Activated CD4-positive, alpha-beta memory T cell treated with anti-CD3 and anti-CD28 coated beads, Interleukin-2, amount 10 ng/mL, durations not matched to agents 7 days and 5 days (primary cell): ENCODE results near the gene SIRT7. TPM values are rescaled to one million over a fixed set of nuclear protein-coding genes. Genes with fewer than 3 reads are reported as not detected.

Experiments
- CTCF ChIA-PET: fragments of 350-600 bp; sonication (Branson Sonifier 250); formaldehyde crosslinking; loops from one replicate; lab custom pipeline; 2021; ENCODE audit warnings: antibody characterized with exemption, inconsistent platforms; lab: Charles Lee
- POLR2A ChIA-PET: fragments of 350-600 bp; sonication (Branson Sonifier 250); formaldehyde crosslinking; loops from one replicate; lab custom pipeline; 2021; ENCODE audit warnings: antibody characterized with exemption; lab: Charles Lee
- DNase-seq: peaks from one replicate; pipeline ENCODE4 v3.0.0-alpha.2; 2020
- H3K27ac Mint-ChIP-seq: one replicate; pipeline ENCODE4 v1.8.0; 2021; ENCODE audit warnings: mild to moderate bottlenecking, mixed read lengths
- H3K27me3 Mint-ChIP-seq: one replicate; pipeline ENCODE4 v1.8.0; 2021; ENCODE audit warnings: mixed read lengths
- H3K36me3 Mint-ChIP-seq: one replicate; pipeline ENCODE4 v1.8.0; 2021; ENCODE audit warnings: low read depth, mixed read lengths
- H3K4me1 Mint-ChIP-seq: one replicate; pipeline ENCODE4 v1.8.0; 2021; ENCODE audit warnings: mixed read lengths
- H3K4me3 Mint-ChIP-seq: one replicate; pipeline ENCODE4 v1.8.0; 2021; ENCODE audit warnings: mild to moderate bottlenecking, mixed read lengths
- H3K9me3 Mint-ChIP-seq: one replicate; pipeline ENCODE4 v1.8.0; 2021; ENCODE audit warnings: mixed read lengths
- total RNA-seq, 2 experiments: library from RNA; stranded (reverse); gene quantifications; one replicate each; pipeline ENCODE4 v1.2.3, GENCODE V29; 2021

Gene SIRT7
- total RNA-seq, 2 experiments from 2014 or later: 55.8 to 58.4 TPM

- ChIA-PET CTCF (interaction anchor here (0.7 to 2.7 kb wide), 9 partner anchors 9 to 110 kb away, joined by 3 to 13 read pairs (median 3); partner anchors contain the start of gene DCXR), POLR2A (interaction anchor here (0.5 to 7.6 kb wide), 12 partner anchors 7 to 226 kb away, joined by 3 to 62 read pairs (median 6); partner anchors contain the start of genes ANAPC11, ARHGDIA, DCXR and MCRIP1)
- H3K27me3 Mint-ChIP-seq: peaks cover 4% of the 10 kb centered on the region
- H3K27ac Mint-ChIP-seq: peak within 1 kb of the TSS; percentile 94
- no peaks in the 10 kb centered on the region for H3K9me3 Mint-ChIP-seq
- H3K36me3 Mint-ChIP-seq: peaks cover 7% of the 10 kb centered on the region
- peaks cover 35% of the 10 kb centered on the region for H3K4me1 Mint-ChIP-seq
- H3K4me3 Mint-ChIP-seq: peak within 1 kb of the TSS; percentile 91
- DNase-seq: peak; percentile 91
Measured at GRCh38 chr17:81927653-81928543, 9.9 kb upstream of the SIRT7 start, which contains the start of gene MAFG. Gene MAFG (minus strand): TSS chr17:81927735. CDS start chr17:81923185, 4,550 bp downstream.

GRCh38 chr17:81927152-81927652 is 9.2 kb upstream of the SIRT7 start:
- DNase-seq: no peak
- POLR2A ChIA-PET: interaction anchor here (0.5 to 7.6 kb wide), 18 partner anchors 8 to 225 kb away, joined by 3 to 62 read pairs (median 4); partner anchors contain the start of genes ANAPC11, ARHGDIA, DCXR and FASN
- Mint-ChIP-seq H3K9me3 (no peaks in the 10 kb centered on the region), H3K27ac (peak overlapping the region; percentile 64), H3K4me1 (peaks cover 38% of the 10 kb centered on the region), H3K4me3 (peak overlapping the region; percentile 61), H3K36me3 (peaks cover 11% of the 10 kb centered on the region), H3K27me3 (peaks cover 4% of the 10 kb centered on the region)
- CTCF ChIA-PET: interaction anchor here (0.7 to 2.7 kb wide), 9 partner anchors 9 to 111 kb away, joined by 3 to 13 read pairs (median 3); partner anchors contain the start of gene DCXR

- peak; percentile 65 for DNase-seq
- Mint-ChIP-seq H3K27me3 (peaks cover 4% of the 10 kb centered on the region), H3K4me3 (peak overlapping the region; percentile 91), H3K27ac (peak overlapping the region; percentile 94), H3K9me3 (no peaks in the 10 kb centered on the region), H3K4me1 (peaks cover 39% of the 10 kb centered on the region), H3K36me3 (peaks cover 13% of the 10 kb centered on the region)
- ChIA-PET POLR2A (interaction anchor here (0.8 to 7.6 kb wide), 19 partner anchors 9 to 523 kb away, joined by 3 to 62 read pairs (median 4); partner anchors contain the start of genes ARHGDIA, ARL16, CENPX and DCXR), CTCF (interaction anchor here (0.8 to 2.7 kb wide), 5 partner anchors 10 to 111 kb away, joined by 3 to 13 read pairs (median 5); partner anchors contain the start of gene DCXR)
Measured at GRCh38 chr17:81926451-81927151, 8.6 kb upstream of the SIRT7 start.

GRCh38 chr17:81925860-81926450 is 8.0 kb upstream of the SIRT7 start:
- peak overlapping the region; percentile 94 for H3K27ac Mint-ChIP-seq
- peaks cover 16% of the 10 kb centered on the region for H3K36me3 Mint-ChIP-seq
- DNase-seq: no peak
- H3K4me1 Mint-ChIP-seq: peaks cover 42% of the 10 kb centered on the region
- H3K4me3 Mint-ChIP-seq: peak overlapping the region; percentile 91
- ChIA-PET POLR2A (interaction anchor here (0.7 to 7.6 kb wide), 17 partner anchors 9 to 523 kb away, joined by 3 to 62 read pairs (median 4); partner anchors contain the start of genes ARHGDIA, ARL16, CENPX and DCXR), CTCF (interaction anchor here (0.8 to 2.7 kb wide), 6 partner anchors 9 to 112 kb away, joined by 3 to 13 read pairs (median 4); partner anchors contain the start of genes DCXR and P4HB)
- H3K9me3 Mint-ChIP-seq: no peaks in the 10 kb centered on the region
- H3K27me3 Mint-ChIP-seq: peaks cover 4% of the 10 kb centered on the region

GRCh38 chr17:81924557-81925532 is 6.9 kb upstream of the SIRT7 start:
- ChIA-PET CTCF (interaction anchor here (0.9 to 1.7 kb wide), 3 partner anchors 35 to 64 kb away, joined by 3 to 6 read pairs (median 5); partner anchors contain the start of genes NOTUM and P4HB), POLR2A (interaction anchor here (0.7 to 7.6 kb wide), 12 partner anchors 8 to 525 kb away, joined by 3 to 62 read pairs (median 4); partner anchors contain the start of genes ANAPC11, ARHGDIA, ARL16 and HGS)
- Mint-ChIP-seq H3K36me3 (peaks cover 20% of the 10 kb centered on the region), H3K4me1 (peaks cover 43% of the 10 kb centered on the region), H3K27ac (peak overlapping the region; percentile 94), H3K27me3 (peaks cover 4% of the 10 kb centered on the region), H3K4me3 (peak overlapping the region; percentile 59), H3K9me3 (no peaks in the 10 kb centered on the region)
- DNase-seq: peak; percentile 57

- CTCF ChIA-PET: interaction anchor here (1.7 kb wide), 1 partner anchor 54 kb away, joined by 6 read pairs; no protein-coding TSS in a partner anchor
- H3K36me3 Mint-ChIP-seq: peaks cover 30% of the 10 kb centered on the region
- no peak for DNase-seq
- no peaks in the 10 kb centered on the region for H3K9me3 Mint-ChIP-seq
- H3K4me1 Mint-ChIP-seq: peaks cover 51% of the 10 kb centered on the region
- POLR2A ChIA-PET: interaction anchor here (0.7 to 7.6 kb wide), 9 partner anchors 11 to 221 kb away, joined by 3 to 62 read pairs (median 4); partner anchors contain the start of genes ANAPC11, ARHGDIA, FASN and MRPL12
- peaks cover under 1% of the 10 kb centered on the region for H3K27me3 Mint-ChIP-seq
- peak overlapping the region; percentile 59 for H3K4me3 Mint-ChIP-seq
- peak overlapping the region; percentile 83 for H3K27ac Mint-ChIP-seq
Measured at GRCh38 chr17:81923302-81924260, 5.6 kb upstream of the SIRT7 start.

- Mint-ChIP-seq H3K4me1 (peaks cover 58% of the 10 kb centered on the region), H3K27ac (no peak overlapping the region), H3K36me3 (peaks cover 35% of the 10 kb centered on the region), H3K27me3 (no peaks in the 10 kb centered on the region), H3K9me3 (no peaks in the 10 kb centered on the region), H3K4me3 (no peak overlapping the region)
- CTCF ChIA-PET: no interaction called here
- POLR2A ChIA-PET: interaction anchor here (1.0 to 7.6 kb wide), 2 partner anchors 22 to 52 kb away, joined by 3 to 62 read pairs; partner anchors contain the start of gene ARHGDIA
- DNase-seq: no peak
Measured at GRCh38 chr17:81922566-81923301, 4.8 kb upstream of the SIRT7 start.

- Mint-ChIP-seq H3K27ac (no peak overlapping the region), H3K4me3 (no peak overlapping the region), H3K36me3 (peaks cover 38% of the 10 kb centered on the region), H3K4me1 (peaks cover 62% of the 10 kb centered on the region), H3K9me3 (no peaks in the 10 kb centered on the region), H3K27me3 (no peaks in the 10 kb centered on the region)
- DNase-seq: no peak
- CTCF ChIA-PET: no interaction called here
- POLR2A ChIA-PET: interaction anchor here (0.9 to 7.6 kb wide), 3 partner anchors 9 to 51 kb away, joined by 3 to 62 read pairs (median 3); partner anchors contain the start of genes ARHGDIA and NPB
Measured at GRCh38 chr17:81921996-81922565, 4.1 kb upstream of the SIRT7 start.

- Mint-ChIP-seq H3K27me3 (no peaks in the 10 kb centered on the region), H3K4me3 (no peak overlapping the region), H3K36me3 (peaks cover 41% of the 10 kb centered on the region), H3K9me3 (no peaks in the 10 kb centered on the region), H3K4me1 (peaks cover 66% of the 10 kb centered on the region), H3K27ac (no peak overlapping the region)
- CTCF ChIA-PET: no interaction called here
- POLR2A ChIA-PET: interaction anchor here (0.9 to 1.1 kb wide), 2 partner anchors 8 to 20 kb away, joined by 3 read pairs; partner anchors contain the start of gene NPB
- no peak for DNase-seq
Measured at GRCh38 chr17:81921537-81921862, 3.5 kb upstream of the SIRT7 start.
